Chondrocyte (in vitro differentiated cells): ENCODE measurements around the gene AKT3. TPM values are rescaled to one million over a fixed set of nuclear protein-coding genes. Genes with fewer than 3 reads are reported as not detected.

Source experiments
- DNase-seq: peaks from one replicate; pipeline ENCODE4 v3.0.0; 2021; ENCODE audit warnings: mixed read lengths, low spot score
- H3K27ac Mint-ChIP-seq: one replicate; pipeline ENCODE4 v1.8.0; 2021; ENCODE audit warnings: mild to moderate bottlenecking, moderate library complexity, mixed read lengths; ENCODE audit not compliant: unreplicated experiment
- H3K27me3 Mint-ChIP-seq: 2 replicates; pipeline ENCODE4 v1.8.0; 2021; ENCODE audit warnings: low read depth, mixed read lengths
- H3K36me3 Mint-ChIP-seq: 2 replicates; pipeline ENCODE4 v1.8.0; 2021; ENCODE audit warnings: low read depth, mixed read lengths
- H3K4me1 Mint-ChIP-seq: 2 replicates; pipeline ENCODE4 v1.8.0; 2021; ENCODE audit warnings: low read depth, mild to moderate bottlenecking, mixed read lengths
- H3K4me3 Mint-ChIP-seq: one replicate; pipeline ENCODE4 v1.8.0; 2021; ENCODE audit warnings: mild to moderate bottlenecking, moderate library complexity, mixed read lengths; ENCODE audit not compliant: unreplicated experiment
- H3K9me3 Mint-ChIP-seq: 2 replicates; pipeline ENCODE4 v1.8.0; 2021; ENCODE audit warnings: low read depth, mixed read lengths
- total RNA-seq: library from RNA; stranded (reverse); gene quantifications from 3 replicates; pipeline ENCODE4 v1.2.1, GENCODE V29; 2021
- TF ChIP-seq, protein P1 (sequence below): fragments of 200-600 bp; sonication (generic); IDR thresholded peaks from 2 replicates; pipeline ENCODE4 v1.5.0; 2021; ENCODE audit warnings: antibody characterized with exemption, mild to moderate bottlenecking, moderate library complexity

The AKT3 gene
- total RNA-seq, 1 donor from 2014 or later: 111 TPM

DNA sequence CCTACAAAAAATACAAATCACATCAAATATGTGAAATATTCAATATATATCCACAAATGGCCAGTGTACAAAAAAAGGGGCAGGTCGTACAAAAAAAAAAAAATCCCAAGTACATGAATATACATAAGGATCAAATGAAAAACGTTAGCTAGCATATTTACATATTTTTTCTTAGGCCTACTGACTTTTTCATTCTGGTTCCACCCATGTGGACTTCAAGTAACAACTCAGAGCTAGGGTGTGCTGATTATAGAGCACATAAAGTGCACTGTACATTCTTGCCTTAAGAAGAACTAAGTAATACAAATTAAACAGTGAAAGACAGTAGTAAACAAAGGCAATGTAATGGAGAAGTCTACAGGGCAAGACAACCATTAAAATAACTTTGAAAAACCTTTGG is 297.0 kb downstream of the AKT3 start:
- DNase-seq: no peak
- H3K27ac Mint-ChIP-seq: no peak overlapping the region
- TF ChIP-seq, protein P1, sequence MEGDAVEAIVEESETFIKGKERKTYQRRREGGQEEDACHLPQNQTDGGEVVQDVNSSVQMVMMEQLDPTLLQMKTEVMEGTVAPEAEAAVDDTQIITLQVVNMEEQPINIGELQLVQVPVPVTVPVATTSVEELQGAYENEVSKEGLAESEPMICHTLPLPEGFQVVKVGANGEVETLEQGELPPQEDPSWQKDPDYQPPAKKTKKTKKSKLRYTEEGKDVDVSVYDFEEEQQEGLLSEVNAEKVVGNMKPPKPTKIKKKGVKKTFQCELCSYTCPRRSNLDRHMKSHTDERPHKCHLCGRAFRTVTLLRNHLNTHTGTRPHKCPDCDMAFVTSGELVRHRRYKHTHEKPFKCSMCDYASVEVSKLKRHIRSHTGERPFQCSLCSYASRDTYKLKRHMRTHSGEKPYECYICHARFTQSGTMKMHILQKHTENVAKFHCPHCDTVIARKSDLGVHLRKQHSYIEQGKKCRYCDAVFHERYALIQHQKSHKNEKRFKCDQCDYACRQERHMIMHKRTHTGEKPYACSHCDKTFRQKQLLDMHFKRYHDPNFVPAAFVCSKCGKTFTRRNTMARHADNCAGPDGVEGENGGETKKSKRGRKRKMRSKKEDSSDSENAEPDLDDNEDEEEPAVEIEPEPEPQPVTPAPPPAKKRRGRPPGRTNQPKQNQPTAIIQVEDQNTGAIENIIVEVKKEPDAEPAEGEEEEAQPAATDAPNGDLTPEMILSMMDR: no peak
- H3K4me1 Mint-ChIP-seq: peaks cover 43% of the 10 kb centered on the region
- no peaks in the 10 kb centered on the region for H3K9me3 Mint-ChIP-seq
- H3K4me3 Mint-ChIP-seq: no peak overlapping the region
- H3K27me3 Mint-ChIP-seq: no peaks in the 10 kb centered on the region
- H3K36me3 Mint-ChIP-seq: no peaks in the 10 kb centered on the region

DNA sequence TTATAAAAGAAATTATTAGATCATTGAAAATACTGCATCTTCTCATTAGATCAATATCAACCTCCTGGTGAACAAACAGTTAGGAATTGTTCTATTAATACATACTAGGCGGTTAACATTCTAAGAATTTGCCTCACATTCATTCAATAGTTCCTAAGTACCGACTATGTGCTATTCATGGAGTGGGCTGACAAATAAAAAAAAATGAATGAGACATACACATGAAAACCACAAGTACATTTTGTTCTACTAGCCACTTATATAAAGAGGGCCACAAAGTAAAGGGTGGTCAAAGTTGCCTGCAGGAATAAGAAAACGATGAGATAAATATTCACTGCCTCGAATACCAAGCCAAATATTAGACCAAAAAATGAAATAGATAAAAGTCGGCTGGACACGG is 299.8 kb downstream of the AKT3 start:
- no peaks in the 10 kb centered on the region for H3K9me3 Mint-ChIP-seq
- no peaks in the 10 kb centered on the region for H3K27me3 Mint-ChIP-seq
- no peak overlapping the region for H3K4me3 Mint-ChIP-seq
- DNase-seq: no peak
- TF ChIP-seq, protein P1: no peak
- no peaks in the 10 kb centered on the region for H3K36me3 Mint-ChIP-seq
- H3K4me1 Mint-ChIP-seq: peaks cover 31% of the 10 kb centered on the region
- H3K27ac Mint-ChIP-seq: no peak overlapping the region

DNA sequence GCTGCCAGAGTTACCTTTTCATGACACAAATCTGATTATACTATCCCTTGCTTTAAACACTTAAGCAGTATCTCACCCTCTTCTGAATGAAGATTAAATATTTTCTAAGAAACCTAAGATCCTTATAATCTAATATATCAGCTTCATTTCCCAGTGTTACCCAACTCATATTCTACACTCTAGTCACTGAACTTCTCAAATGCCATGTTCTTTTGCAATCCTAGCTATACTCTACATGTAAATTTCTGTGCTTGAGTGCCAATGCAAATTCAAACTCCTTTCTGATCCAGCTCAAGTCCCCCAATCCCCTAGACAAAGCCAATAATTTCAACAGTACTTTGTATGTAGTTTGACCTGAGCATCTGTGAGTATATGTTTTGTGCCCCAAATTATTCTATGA is 300.3 kb downstream of the AKT3 start:
- no peak for DNase-seq
- Mint-ChIP-seq H3K36me3 (no peaks in the 10 kb centered on the region), H3K4me3 (no peak overlapping the region), H3K27ac (peak overlapping the region; percentile 8), H3K4me1 (peaks cover 27% of the 10 kb centered on the region), H3K27me3 (no peaks in the 10 kb centered on the region), H3K9me3 (no peaks in the 10 kb centered on the region)
- TF ChIP-seq, protein P1: no peak

DNA sequence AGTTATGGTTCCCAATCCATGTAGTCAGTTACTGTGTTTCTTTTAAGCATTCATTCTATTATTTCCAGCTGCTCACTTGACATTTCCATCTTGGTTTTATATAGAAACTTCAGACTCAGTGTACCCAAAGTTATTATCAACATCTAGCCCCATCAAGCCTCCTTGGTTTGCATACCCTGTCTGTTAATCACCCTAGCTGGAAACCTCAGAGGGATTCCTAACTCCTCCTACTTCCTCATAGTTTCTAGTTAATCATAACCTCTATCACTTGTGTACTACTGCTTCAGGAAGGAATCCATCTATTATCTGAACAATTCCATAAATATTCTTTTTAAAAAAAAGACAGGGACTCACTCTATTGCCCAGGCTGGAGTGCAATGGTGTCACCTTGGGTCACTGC is 300.9 kb downstream of the AKT3 start:
- H3K4me1 Mint-ChIP-seq: peaks cover 27% of the 10 kb centered on the region
- peak overlapping the region; percentile 38 for H3K27ac Mint-ChIP-seq
- TF ChIP-seq, protein P1: no peak
- no peaks in the 10 kb centered on the region for H3K9me3 Mint-ChIP-seq
- no peak for DNase-seq
- no peaks in the 10 kb centered on the region for H3K36me3 Mint-ChIP-seq
- H3K4me3 Mint-ChIP-seq: no peak overlapping the region
- H3K27me3 Mint-ChIP-seq: no peaks in the 10 kb centered on the region

DNA sequence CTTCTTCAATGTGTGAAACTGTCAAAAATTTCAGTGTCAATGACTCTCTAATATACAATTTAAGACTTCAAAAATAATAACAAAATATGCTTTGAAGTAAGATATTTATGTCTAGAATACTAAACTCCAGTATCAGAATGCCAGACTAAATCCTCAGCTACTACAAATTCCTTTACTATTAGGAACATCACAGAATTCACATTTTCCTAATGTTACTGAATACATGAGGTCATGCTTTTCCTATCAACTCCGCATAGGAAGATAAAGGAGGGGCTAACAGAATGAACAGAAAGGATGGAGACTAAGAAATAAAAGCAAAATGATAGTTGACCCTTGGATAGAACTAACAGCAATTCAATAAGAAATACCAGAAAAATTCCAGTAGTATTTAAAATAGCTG is 301.5 kb downstream of the AKT3 start:
- Mint-ChIP-seq H3K36me3 (peaks cover 5% of the 10 kb centered on the region), H3K9me3 (no peaks in the 10 kb centered on the region), H3K4me1 (peaks cover 27% of the 10 kb centered on the region), H3K4me3 (no peak overlapping the region), H3K27ac (no peak overlapping the region), H3K27me3 (no peaks in the 10 kb centered on the region)
- TF ChIP-seq, protein P1: no peak
- DNase-seq: no peak
